Germinal center (tissue), 1 donor: Measurements from ENCODE around the gene UBXN11.

Experiments
- DNase-seq: peaks from one replicate; pipeline ENCODE4 v3.0.0; 2012; ENCODE audit warnings: mixed read lengths, low spot score

The UBXN11 gene

GRCh38 chr1:26285366-26286063 is 20.9 kb downstream of the UBXN11 start:
- peak; percentile 42 for DNase-seq

DNA sequence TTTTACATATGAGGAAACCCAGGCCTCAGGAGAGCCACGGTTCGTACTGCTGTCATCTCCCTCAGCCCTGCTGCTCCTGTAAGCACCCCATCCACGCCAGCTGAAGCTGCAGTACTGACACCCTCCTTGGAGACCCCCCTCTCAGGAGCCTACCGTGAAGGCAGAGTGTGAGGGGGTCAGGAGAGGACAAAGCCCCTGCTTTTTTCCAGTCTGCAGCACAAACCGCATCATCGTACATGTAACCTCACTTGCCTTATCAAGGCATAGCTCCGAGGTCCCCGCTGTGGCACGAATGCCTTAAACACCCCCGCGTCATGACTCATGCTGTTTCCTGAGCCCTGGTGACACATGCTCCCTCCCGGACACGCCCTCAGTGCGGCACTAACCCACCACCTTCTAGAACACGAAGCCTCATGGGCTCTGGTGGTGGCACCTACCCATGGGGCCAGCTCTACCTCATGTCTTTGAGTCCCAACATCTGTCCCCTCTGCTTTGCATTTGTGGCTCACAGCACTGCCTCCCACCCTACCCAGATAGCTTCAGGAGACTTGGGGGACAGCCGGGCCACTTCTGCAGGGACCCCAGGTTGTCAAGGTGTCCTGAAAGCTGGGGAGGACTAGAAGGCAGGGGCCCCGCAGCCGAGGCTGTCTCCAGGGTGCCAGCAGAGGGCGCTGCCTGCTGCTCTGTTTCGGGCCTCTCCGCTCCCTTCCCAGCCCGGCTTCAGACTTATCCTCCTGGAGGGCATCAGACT is 21.7 kb downstream of the UBXN11 start:
- peak; percentile 76 for DNase-seq

DNA sequence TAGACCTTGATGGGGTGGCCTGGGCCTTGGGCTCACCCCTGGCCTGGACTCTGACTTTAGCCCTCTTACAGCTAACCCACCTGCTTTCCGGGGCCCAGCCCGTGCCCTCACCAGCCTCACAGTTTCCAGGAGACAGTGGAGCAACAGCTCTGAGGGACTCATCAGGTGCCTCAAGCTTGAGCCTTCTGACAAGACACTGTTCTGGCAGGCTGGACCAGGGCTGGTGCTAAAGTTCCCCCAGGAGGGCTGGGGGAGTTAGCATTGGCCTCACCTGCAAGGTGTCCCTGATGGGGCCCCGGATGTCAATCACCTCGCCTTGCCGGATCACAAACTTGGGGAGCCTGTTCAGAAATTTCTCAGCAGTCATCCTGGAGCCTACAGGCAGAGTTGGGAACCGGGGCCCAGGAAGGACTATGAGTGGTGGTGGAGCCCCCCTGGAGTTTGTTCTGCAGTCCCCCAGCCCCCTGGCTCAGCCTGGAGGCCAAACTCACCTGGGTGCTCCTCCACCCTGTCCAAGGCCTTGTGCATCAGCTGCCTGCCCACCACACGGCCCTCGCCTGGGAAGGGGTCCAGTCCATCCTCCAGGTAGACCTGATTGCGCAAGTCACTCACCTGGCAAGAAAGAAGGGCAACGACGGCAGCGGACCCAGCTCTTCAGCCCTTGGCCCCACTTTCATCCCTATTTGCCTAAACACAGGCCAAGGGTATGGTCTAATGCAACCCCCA is 22.4 kb downstream of the UBXN11 start:
- no peak for DNase-seq

DNA sequence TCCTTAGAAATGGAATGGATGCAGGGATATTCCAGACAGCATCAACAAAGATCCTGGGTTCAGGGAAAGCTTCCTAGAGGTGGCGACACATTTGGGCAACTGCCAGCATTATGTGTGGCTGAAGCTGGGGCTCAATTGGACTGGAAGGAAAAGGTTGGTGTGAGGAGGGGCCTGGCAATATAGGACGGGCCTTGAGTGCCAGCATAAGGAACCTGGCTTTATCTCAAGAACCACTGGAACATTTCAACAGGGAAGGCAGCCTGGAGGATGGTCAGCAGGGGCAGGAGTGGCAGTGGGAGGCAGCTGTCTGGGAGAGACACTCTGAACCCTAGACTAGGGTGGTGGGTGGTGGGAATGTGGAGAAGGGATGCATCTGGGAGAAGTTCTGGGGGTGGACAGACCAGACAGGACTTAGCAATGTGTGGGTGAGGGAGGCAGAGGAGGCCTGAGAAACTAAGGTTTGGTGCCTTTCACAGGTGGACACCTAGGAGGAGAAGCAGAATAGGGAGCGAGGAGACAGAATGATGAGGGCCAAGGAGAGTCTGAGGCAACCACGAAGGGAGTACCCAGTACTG is 23.1 kb downstream of the UBXN11 start:
- no peak for DNase-seq

DNA sequence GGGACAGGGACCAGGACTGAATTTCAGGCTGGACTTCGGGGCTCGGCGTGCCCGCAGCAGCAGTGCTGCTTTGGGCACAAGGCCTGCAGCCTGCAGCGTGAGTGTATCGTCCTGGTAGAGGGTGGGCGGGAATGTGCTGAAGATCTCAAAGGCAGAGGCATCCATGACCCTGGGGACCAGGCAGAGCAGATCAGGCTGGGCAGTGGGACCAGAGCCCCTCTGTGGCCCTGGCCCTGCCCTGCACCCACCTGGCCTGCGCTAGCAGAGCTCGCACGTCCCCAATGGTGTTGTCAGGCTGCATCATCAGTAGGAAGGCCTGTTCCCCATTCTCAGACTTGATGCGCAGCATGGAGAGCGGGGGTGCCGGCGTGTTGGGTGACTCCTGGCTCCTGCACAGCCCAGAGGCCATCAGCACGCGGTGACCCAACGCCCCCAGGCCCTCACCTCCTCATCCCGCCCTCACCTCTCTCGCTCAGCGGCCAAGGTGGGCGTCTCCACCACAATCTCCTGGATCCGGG is 24.0 kb downstream of the UBXN11 start:
- DNase-seq = no peak

DNA sequence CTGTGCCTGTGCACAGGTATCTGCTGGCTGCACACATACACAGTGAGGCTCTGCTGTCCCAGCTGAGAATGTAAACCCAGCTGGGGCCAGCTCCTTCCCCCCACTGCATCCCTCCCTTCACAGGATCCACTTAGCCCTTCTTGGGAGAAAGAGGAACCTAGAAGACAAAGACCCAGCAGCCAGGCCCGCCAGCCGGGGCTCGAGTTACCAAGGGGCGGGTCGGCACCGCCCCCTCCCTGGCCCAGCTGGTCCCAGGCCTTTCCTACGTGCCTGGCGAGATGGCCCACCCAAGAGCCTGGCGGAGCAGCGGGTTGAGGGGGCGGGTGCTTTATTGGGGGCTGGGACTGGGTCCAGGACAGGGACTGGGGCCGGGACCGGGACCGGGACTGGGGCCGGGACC is 24.5 kb downstream of the UBXN11 start:
- no peak for DNase-seq

GRCh38 chr1:26281091-26281958 is 25.1 kb downstream of the UBXN11 start:
- DNase-seq = no peak

- DNase-seq = no peak
These were observed 25.9 kb downstream of the UBXN11 start for GRCh38 chr1:26280333-26281042.

DNA sequence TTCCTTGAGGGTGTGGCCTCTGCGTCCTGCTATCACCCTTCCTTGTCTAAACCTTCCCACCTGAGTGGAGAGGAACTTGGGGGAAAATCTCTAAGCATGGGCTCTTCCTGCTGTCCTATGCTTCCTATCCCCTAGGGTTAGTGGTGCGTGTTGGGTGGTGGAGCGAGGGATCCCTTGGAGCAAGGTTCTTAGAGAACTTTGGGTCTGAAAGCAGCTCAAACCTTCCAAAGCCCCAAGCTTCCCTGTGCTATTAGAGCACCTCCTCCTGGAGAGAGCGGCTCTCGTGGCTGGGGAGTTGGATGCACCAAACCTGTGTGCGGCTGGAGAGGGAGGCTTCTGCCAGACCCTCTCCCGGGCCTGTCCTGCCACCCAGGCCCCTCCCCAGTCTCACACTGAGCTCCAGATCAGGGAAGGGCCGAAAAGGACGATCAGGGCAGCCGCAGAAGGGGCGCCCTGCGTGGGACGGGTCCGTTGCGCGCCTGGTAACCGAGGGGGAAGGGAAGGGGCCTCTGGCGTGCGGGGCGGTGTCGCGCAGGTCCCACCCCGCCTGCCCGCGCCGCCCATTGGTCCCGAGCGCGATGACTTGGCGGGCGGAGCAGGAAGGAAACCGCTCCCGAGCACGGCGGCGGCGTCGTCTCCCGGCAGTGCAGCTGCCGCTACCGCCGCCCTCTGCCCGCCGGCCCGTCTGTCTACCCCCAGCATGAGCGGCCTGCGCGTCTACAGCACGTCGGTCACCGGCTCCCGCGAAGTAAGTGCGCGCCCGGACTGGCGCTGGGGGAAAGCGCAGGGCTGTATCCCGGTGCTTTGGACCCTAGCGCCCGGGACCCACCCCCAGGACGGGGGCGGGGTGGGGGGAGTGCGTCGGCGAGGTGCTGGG is 26.7 kb downstream of the UBXN11 start, which contains the start of gene SH3BGRL3:
SH3BGRL3 (plus strand) TSS at position 631 of the 877 bp plus-strand sequence; CDS start at position 701, 70 bp downstream.
- peak; percentile 94 for DNase-seq

DNA sequence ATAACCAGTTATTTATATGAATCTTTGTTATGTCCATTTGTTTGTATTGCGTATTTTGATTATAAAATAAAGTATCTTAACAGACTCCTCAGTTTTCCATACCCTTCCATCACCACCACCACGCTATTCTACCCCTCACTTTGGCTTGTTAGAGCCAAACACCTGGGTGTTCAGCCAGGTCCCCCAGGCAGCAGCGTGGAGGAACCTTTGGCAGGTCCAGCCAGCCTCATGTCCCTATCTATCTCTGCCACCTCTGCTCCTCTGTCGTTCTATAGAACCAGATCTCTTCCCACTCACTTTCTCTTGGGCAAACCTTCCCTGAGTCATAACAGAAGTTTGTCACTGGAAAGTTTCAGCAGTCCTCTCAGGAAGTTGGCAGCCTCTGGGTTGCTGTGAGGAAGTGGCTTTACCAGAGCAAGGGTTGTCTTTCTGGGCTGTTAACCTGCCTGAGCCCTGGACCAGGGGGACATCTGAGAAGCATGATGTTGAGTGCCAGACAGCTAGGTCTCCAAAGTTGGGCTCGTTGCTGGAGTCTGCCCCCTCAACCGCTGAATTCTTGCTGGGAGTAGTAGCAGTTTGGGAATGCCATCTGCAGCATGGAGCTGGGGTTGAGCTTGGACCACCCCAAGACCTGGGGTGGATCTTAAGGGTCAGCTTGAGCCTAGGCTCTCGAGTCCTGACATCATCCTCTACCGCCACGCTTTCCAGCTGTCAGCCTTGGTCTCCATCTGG is 27.5 kb downstream of the UBXN11 start:
- peak; percentile 30 for DNase-seq

- DNase-seq = no peak
These were observed 28.1 kb downstream of the UBXN11 start for GRCh38 chr1:26278303-26278702.

- DNase-seq = no peak
These were observed 28.7 kb downstream of the UBXN11 start for GRCh38 chr1:26277719-26278118.

DNA sequence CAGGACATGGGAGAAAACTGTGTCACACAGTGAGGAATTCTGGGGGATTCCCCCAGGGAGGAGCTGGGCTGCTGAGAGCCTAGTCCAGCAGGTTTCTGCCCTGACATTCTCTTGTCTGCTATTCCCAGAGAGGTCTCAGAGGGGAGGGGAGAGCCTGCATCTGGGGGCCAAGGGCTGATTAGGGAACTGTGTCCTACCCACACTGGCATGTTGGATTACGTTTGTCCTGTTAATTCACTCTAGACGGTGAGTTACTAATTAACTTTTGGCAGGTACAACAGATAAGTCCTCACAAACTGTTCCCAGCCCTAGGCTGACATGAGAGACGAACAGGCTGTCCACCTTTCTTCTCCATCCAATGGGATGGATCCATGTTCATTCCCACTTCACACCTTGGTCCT is 29.2 kb downstream of the UBXN11 start:
- DNase-seq = no peak

- no peak for DNase-seq
These were observed 30.0 kb downstream of the UBXN11 start for GRCh38 chr1:26276432-26276838.

- DNase-seq = peak; percentile 81
These were observed 30.6 kb downstream of the UBXN11 start for GRCh38 chr1:26275580-26276431.

DNA sequence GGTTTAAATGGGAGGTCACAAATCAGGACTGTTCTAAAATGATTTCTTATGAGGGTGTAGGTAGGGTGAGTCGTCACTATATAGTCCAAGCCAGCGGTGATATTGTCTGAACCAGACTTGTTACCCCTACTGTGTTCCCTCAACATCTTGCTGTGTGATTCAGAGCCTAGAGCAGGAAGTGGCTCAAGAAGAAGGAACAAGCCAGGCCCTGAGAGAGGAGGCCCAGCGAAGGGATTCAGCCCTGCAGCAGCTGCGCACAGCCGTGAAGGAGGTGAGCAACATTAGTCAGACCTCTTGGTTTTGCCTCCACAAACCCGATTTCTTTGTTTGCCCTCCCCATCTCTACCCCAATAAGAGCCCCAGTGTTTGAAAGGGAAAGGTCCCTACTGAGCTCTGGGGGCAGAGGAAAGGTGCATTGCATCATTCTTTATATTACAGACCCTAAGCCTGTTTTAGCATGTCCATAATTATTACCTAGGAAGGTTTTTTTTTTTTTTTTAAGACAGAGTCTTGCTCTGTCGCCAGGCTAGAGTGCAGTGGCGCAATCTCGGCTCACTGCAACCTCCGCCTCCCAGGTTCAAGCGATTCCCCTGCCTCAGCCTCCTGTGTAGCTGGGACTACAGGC is 31.5 kb downstream of the UBXN11 start:
- no peak for DNase-seq

DNA sequence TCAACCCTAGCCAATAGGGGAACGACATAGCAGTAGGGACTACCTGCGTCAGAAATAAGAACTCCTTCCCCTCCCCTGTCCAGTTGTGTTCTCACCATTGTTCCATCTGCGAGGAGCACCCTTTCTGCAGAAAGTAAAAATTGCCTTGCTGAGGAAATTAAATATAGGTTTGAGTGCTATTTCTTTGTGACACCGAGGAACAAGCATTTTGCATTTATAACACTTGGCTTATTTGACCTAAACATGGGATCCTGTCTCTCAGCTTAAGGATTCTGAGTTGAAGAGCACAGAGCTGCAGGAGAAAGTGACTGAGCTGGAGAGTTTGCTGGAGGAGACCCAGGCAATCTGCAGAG is 37.3 kb downstream of the UBXN11 start:
- no peak for DNase-seq
